22Rv1 (cell line): ENCODE measurements around the gene AKNA.

Source experiments
- H3K27ac ChIP-seq: fragments of 450-650 bp; 2 replicates; pipeline ENCODE4 v1.5.1; 2017
- CTCF ChIP-seq: fragments of 450-650 bp; IDR thresholded peaks from 2 replicates; pipeline ENCODE4 v1.5.1; 2017; ENCODE audit warnings: mild to moderate bottlenecking
- ZFX ChIP-seq: fragments of 450-650 bp; IDR thresholded peaks from 2 replicates; pipeline ENCODE4 v1.6.1; 2017; ENCODE audit warnings: antibody characterized with exemption, borderline replicate concordance

Gene AKNA

GRCh38 chr9:114396558-114397218 is 8.9 kb upstream of the AKNA start:
- TF ChIP-seq ZFX = no peak
- no peak for TF ChIP-seq CTCF
- peak overlapping the region; percentile 77; the same call in 1 of the 2 replicates for H3K27ac ChIP-seq

GRCh38 chr9:114395768-114396167 is 8.0 kb upstream of the AKNA start:
- no peak overlapping the region for H3K27ac ChIP-seq
- no peak for TF ChIP-seq CTCF
- TF ChIP-seq ZFX = no peak

- TF ChIP-seq CTCF (no peak), ZFX (no peak)
- H3K27ac ChIP-seq = no peak overlapping the region
Observed at GRCh38 chr9:114395334-114395617, 7.5 kb upstream of the AKNA start.

- no peak overlapping the region for H3K27ac ChIP-seq
- TF ChIP-seq CTCF (no peak), ZFX (no peak)
Observed at GRCh38 chr9:114394523-114395333, 6.9 kb upstream of the AKNA start.

- peak overlapping the region; percentile 55 for H3K27ac ChIP-seq
- no peak for TF ChIP-seq CTCF
- TF ChIP-seq ZFX = no peak
Observed at GRCh38 chr9:114392749-114393112, 4.9 kb upstream of the AKNA start.

- no peak for TF ChIP-seq ZFX
- TF ChIP-seq CTCF = no peak
- H3K27ac ChIP-seq = no peak overlapping the region
Observed at GRCh38 chr9:114390952-114391351, 3.2 kb upstream of the AKNA start.

GRCh38 chr9:114389612-114390368 is 2.0 kb upstream of the AKNA start:
- no peak overlapping the region for H3K27ac ChIP-seq
- TF ChIP-seq CTCF (no peak), ZFX (no peak)
